KOPT-K1 (cell line): ENCODE results near the gene TNNT1.

Experiments
- H3K27ac ChIP-seq: fragments of 200-600 bp; sonication (generic); 2 replicates; pipeline ENCODE4 v1.5.1; 2016; ENCODE audit warnings: antibody characterized with exemption, mild to moderate bottlenecking, low read depth, low read length; ENCODE audit not compliant: poor library complexity, severe bottlenecking
- H3K36me3 ChIP-seq: fragments of 200-600 bp; sonication (generic); 2 replicates; pipeline ENCODE4 v1.5.1; 2017; ENCODE audit warnings: antibody characterized with exemption, mild to moderate bottlenecking, low read length, moderate library complexity; ENCODE audit not compliant: insufficient read depth
- H3K9me3 ChIP-seq: fragments of 200-600 bp; sonication (generic); 2 replicates; pipeline ENCODE4 v1.5.1; 2017; ENCODE audit warnings: antibody characterized with exemption, low read length, mild to moderate bottlenecking; ENCODE audit not compliant: insufficient read depth, poor library complexity, severe bottlenecking

TNNT1 gene

DNA sequence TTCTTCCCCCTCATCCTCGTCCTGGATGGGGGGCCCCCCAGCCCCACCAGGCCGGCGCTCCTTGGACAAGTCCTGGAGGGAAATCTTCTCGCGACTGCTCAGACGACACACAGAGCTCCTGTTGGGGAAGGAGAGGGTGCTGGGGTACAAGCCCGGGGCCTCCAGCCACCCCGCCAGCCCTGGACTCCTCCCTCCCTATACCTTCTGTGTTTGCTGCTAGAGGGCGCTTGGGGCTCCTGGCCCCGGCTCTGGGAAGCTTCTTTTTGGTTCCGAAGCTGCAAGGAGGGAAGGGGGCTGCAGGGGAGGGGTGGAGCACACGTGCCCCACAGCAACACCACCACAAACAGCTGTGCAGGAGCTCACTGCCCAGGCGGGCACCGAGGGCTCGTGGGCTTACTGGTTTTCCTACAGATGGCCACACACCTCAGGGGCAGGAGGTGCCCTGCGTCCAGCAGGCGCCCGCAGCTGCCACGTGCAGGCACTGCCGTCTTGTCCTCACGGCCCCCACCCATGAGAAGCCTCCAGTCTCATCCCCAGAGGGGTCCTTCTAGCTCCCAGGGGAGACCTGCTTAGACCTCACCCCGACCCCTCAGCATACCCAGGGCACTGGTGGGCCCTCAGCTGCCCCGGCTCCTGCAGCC, 52.8 kb downstream of the TNNT1 start:
- peaks cover 53% of the 10 kb centered on the region; the same call in 1 of the 2 replicates for H3K36me3 ChIP-seq
- H3K9me3 ChIP-seq = no peaks in the 10 kb centered on the region
- no peak overlapping the region for H3K27ac ChIP-seq

DNA sequence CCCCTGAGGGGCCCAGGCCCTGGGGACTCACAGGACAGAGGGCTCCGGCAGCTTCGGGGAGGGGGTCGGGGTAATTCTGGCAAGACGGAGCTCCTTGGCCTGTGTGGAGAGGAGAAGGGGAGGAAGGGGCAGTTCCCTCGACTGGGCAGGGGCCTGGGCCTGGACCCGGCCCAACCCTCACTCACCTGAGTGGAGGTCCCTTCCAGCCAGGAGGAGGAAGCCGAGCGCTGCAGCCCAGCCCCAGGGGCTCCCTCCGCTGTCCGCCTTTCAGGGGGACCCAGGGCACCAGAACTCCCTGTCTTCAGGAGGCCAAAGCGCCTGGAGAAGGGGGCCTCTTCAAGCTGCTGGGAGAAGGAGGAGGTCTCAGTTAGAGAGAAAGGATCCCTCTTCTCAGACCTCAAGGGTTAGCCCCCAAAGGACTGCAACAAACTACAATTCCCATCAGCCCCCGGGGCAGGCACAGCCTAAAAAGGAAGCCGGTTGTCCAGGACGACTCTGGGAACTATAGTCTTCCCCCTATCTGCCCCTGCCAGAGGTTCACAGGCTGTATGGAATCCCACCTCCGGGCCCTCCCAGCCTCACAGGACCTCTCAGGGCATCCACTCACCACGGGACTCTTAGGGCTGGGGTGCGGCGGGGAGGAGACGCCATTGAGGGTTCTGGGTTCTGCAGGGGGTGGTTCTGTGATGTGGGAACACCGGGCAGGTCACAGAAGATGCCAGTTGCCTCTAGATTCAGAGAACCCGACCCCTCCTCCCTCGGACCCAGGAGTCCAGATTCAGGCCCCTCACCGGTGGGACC, 53.5 kb downstream of the TNNT1 start:
- no peaks in the 10 kb centered on the region for H3K9me3 ChIP-seq
- H3K36me3 ChIP-seq = peaks cover 57% of the 10 kb centered on the region; the same call in 1 of the 2 replicates
- H3K27ac ChIP-seq = no peak overlapping the region

DNA sequence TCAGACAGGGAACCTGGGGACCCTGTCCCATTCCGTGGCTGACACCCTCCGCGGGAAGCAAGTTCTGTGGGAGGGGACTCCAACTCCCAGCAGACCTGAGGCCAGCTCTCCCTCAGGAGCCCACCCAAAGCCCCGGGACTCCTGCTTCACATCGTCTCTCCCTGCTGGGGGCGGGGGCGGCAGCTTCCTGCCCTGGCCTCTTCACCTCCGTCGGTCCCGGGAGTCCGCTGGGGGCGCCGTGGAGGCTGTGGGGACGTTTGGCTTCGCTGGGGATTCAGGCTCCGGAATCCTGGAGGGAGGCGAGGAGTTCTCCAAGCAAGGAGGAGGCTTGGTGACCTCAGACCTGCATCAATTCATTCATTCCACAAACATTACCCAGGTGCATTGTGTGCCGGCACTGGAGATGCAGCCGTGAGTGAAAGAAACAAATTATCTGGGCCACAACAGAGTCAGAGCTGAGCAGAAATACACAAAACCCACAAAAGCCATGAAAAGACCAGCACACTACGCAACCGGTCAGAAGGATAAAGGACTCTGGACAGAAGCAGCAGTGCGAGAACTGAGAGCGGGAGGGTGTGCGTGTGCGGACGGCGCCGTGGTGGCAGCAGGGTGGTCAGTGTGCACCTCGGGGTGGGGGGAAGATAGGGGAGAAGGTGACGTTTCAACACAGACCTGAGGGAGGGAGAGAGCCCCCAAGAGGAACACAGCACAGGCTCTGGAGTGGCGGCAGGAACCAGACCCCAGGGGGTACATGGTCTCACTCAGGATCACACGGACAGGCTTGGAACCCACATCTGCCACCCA, 54.3 kb downstream of the TNNT1 start:
- Histone ChIP-seq H3K36me3 (peaks cover 57% of the 10 kb centered on the region; the same call in 1 of the 2 replicates), H3K9me3 (no peaks in the 10 kb centered on the region), H3K27ac (no peak overlapping the region)

DNA sequence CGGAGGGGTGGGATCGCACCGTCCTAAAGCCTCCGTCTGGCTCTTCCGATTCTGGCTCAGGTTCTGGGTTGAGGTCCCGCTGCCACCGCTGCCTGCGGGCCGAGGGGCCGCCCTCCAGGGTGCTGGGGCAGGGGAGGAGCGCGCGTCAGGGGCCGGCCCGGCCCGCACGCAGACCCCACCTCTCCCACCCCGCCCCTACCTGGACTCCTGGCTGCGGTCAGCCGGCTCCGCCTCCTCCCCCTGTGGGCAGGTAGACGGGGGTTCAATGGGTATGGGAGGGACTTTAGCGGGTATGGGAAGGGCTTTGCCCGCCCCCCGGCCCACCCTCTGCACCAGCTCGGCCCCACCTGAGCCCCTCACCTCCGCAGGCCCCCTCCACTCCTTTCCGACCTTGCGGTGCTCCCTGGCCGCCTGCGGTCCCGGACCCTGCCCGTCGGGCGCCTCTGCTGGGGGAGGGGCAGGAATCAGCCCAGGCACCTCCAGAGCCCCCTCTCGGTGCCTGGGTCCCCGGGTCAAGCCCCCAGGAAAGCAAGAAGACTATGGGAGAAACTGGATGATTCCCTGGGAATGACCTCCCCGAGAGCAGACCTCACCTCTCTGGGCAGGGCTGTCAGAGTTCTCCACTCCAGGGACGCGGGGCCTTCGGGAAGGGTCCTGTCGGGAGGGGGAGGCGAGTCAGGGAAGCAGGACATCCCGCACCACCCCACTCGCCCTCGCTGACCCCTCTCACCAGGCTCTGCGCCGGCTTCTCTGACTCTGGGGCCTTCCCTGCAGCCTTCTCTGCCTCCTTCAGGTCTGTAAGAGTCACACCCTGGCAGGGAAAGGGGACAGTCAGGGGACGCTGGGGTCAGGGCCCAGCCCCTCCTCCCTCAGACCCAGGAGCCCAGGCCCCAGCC, 56.3 kb downstream of the TNNT1 start:
- peaks cover 48% of the 10 kb centered on the region; the same call in 1 of the 2 replicates for H3K36me3 ChIP-seq

DNA sequence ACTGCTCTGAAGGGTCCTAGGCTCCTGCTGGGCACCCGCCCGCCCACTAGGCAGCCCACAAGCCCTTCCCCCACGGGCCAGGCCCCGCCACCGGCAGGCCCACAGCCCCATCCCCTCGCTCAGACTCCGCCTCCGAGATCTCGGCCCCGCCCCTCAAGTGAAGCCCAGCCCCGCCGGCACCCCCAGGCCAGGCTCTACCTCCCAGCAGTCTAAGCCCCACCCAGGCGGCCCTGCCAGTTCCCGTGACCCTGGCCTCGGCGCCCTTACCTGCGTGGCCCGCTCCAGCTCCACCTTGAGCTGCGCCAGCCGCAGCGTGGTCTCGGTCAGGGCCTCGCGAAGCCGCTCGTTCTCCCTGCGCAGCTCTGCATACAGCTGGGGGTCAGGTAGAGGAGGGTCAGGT, 57.1 kb downstream of the TNNT1 start:
- H3K36me3 ChIP-seq = peaks cover 53% of the 10 kb centered on the region; the same call in 1 of the 2 replicates
- H3K9me3 ChIP-seq = no peaks in the 10 kb centered on the region
- no peak overlapping the region for H3K27ac ChIP-seq

More for the DNA sequence above, 56.3 kb downstream of the TNNT1 start:
- H3K9me3 ChIP-seq = no peaks in the 10 kb centered on the region
- H3K27ac ChIP-seq = no peak overlapping the region

DNA sequence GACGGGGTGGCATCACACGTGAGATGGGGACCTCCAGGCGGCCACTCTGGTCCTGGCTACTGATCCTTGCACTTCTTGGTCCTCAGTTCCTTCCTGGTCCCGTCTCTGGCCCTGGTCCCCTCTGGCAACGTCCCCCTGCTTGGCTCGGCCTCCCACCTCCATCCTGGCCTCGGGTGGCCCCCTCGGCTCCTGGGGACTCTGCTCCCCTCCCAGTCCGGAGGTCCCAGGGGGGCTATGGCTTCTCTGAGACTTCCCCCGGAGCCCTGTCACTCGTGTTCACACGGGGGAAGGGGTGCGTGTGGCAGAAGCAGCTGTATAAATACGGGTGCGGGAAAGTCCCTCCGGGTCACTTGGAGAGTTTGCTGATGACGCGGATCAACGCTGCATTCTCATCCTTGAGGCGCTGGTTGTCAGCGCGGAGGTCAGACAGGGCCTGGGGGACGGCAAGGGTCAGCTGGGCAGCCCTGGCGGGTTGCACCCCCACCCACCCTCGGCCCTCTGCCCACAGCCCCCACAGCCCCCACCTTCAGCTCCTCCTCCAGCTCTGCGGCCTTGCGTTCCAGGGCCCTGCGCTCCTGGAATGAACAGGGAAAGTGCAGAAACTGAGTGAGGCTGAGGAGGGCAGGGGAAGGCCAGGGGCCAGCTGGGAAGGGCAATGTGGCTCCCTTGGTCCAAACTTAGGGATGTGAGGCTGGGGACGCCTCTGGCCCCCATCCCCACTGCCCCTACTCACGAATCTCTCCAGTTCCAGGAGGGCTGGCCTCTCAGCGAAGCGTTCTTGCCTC, 57.7 kb downstream of the TNNT1 start:
- Histone ChIP-seq H3K9me3 (no peaks in the 10 kb centered on the region), H3K27ac (no peak overlapping the region), H3K36me3 (peaks cover 53% of the 10 kb centered on the region; the same call in 1 of the 2 replicates)

DNA sequence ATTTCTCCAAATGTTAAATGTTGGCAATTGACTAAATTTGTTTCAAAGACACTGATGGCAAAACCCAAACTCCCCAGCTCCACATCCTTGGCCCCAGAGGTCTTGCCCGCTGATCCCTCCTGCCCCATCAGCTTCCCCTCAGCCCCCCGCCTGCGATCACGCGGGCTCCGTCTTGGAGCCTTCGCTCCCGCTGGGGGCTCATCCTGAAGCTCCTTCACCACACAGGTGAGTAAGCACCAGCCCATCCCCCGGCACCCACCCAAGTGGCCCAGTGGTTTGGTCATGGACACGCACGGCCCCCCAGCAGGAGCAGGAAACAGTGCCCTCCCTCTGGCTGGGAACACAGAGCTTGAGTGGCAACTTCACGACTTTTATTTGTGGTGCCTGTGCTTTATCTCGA, 58.4 kb downstream of the TNNT1 start:
- Histone ChIP-seq H3K27ac (no peak overlapping the region), H3K36me3 (peaks cover 50% of the 10 kb centered on the region; the same call in 1 of the 2 replicates), H3K9me3 (no peaks in the 10 kb centered on the region)

DNA sequence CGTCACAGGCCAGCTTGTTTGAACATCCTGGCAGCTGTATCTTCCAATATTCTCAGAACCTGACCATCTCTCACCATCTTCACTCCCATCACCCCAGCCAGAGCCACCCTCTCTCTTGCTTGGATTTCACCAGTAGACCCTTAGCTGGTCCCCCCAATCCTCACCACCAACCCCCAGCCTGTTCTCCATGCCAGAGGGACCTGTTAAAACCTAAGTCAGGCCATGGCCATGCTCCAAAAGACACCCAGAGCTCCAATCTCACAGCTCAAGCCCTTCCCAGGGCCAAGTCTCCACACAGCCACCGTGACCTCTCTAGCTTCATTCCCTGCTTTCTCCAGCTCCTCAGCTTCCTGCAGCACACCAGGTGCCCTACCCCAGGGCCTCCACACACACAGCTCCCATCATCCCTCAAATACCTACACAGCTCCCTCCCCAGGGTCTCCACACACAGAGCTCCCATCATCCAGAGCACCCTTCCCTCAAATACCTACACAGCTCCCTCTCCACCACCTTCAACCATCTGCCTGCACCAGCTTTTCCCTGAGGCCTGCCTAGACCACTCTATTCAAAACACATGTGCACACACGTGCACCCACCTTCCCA, 59.6 kb downstream of the TNNT1 start:
- Histone ChIP-seq H3K27ac (no peak overlapping the region), H3K9me3 (no peaks in the 10 kb centered on the region), H3K36me3 (peaks cover 38% of the 10 kb centered on the region; the same call in 1 of the 2 replicates)

DNA sequence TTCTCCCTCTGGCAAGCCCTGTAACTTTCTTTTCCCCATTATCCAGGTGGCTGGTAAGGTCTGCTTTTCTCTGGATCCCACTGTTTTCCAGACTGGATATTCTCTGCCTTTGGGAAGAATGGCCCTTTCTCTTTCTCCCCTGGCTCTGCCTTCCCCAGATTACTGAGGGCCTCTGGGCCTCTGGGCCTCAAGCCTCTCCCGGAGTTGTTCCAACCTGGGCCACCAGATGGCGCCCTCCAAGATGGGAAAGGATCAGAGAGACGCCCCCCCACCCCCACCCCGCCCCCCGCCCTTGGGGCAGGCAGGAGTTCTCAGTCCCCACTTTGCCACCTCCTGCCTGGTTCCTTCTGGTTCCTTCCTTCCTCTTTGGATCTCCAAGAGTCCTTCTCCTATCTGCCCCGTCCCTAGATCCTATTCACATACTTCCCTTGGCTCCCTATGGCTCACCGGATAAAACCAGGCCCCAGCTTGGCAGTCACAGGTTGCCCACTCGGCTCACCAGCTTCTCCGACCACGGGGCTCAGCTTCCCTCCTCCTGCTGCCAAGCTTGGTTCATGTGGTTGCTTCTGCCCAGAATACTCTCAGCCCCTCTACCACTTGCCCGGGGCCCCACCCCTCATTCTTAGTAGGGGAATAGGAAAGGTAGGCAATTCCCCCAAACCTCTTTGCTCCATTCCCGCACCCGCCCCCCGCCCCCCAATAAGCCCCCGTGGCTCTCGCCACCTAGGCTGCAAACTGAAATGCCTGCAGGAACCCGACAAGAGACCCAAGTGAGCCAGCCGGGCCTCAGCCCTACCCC, 60.3 kb downstream of the TNNT1 start:
- Histone ChIP-seq H3K36me3 (peaks cover 35% of the 10 kb centered on the region; the same call in 1 of the 2 replicates), H3K27ac (no peak overlapping the region), H3K9me3 (no peaks in the 10 kb centered on the region)

DNA sequence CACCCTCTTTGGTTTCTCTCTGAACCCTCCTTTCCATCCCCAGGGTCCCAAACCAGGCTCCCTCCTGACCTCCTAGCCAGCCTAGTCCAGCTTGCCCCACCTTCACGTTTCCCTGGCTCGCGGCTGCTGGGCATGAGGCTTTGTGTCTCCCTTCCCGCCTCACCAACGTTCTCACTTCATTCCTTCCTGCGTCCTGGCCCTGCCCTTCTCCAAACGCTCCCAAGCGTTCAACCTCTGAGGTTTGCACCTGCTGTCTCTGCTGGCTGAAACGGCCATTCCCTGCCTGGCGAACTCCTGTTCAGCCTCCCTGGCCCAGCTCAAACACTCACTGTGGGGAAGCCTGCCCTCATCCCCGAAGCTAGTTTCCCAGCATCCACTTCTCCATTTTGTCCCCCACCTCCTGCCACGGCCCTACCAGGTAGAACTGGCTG, 61.0 kb downstream of the TNNT1 start:
- Histone ChIP-seq H3K9me3 (no peaks in the 10 kb centered on the region), H3K36me3 (peaks cover 35% of the 10 kb centered on the region; the same call in 1 of the 2 replicates), H3K27ac (no peak overlapping the region)

DNA sequence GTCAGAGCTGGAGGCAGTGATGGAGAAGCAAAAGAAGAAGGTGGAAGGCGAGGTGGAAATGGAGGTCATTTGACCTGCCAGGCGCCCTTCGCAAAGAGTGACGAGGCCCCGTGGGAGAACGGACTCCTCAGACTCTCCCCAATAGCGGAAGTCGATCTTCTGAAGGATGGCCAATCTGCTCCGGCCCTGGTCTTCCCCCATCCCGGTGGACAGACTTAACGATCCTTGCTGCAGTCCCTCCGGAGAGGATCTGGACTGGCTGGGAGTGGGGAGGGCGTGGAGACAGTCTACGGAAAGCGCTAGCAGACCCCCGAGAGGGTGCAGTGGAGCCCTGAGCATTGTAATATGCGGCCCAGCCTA, 61.5 kb downstream of the TNNT1 start:
- peaks cover 35% of the 10 kb centered on the region; the same call in 1 of the 2 replicates for H3K36me3 ChIP-seq
- H3K9me3 ChIP-seq = no peaks in the 10 kb centered on the region
- no peak overlapping the region for H3K27ac ChIP-seq

DNA sequence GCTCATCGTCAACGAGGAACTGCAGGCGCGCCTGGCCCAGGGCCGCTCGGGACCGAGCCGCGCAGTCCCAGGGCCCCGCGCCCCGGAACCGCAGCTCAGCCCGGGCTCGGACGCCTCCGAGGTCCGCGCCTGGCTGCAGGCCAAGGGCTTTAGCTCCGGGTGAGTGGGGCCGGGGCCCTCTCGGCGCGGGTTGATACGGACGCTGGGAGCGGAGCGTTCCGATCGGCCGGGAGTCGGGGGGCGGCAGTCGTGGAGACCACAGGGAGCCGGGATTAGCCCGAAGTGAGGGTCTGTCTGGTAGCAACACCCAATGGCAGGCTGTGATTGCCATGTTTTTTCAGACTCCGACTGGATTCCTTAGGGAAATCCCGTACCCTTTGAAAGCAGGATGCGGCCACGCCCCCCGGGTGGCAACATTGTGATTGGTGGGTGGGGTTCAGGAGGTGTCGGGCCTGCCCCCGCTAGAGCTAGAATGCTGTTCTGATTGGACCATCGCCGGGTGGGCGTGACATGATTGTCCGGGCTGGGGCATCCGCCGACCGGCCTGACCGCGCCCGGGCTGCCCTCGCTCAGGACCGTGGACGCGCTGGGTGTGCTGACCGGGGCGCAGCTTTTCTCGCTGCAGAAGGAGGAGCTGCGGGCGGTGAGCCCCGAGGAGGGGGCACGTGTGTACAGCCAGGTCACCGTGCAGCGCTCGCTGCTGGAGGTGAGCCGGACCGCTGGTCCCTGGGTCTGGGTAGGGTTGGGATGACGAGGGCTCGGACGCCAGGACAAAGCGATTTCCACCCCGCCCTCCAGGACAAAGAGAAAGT, 62.1 kb downstream of the TNNT1 start:
- Histone ChIP-seq H3K36me3 (peaks cover 32% of the 10 kb centered on the region; the same call in 1 of the 2 replicates), H3K9me3 (peaks cover 2% of the 10 kb centered on the region), H3K27ac (no peak overlapping the region)
